ENCODE measurements around the gene DESI1. TPM values are rescaled to one million over a fixed set of nuclear protein-coding genes. Genes with fewer than 3 reads are reported as not detected.

DESI1 gene
- total RNA-seq, 1 experiment from 2014 or later: 30.2 TPM

DNA sequence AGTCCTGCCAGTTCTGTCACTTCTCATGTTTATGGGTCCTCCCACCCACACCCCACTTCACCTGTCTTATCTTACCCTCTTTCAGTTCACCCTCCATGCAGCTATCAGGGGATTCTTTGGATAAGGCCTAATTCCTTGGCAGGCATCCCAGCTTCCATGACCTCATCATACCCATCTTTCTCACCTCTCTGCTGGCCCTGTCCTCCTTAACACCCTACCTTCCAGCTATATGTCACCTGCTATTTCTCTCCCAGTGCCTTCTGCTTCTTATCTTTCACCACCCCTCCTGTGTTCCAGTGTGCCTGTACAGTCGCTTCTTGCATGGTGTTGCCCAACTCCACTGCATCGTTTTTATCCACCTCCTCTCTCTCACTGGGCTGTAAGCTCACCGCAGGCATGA is 39.6 kb upstream of the DESI1 start:
- Histone ChIP-seq H3K4me1 (ENCODE audit: insufficient read depth, low read length) (no peaks in the 10 kb centered on the region), H3K27me3 (ENCODE audit: insufficient read depth, low read length) (no peaks in the 10 kb centered on the region), H2BK12ac (ENCODE audit: insufficient read length, low read depth, low read length) (no peak overlapping the region), H4K5ac (ENCODE audit: insufficient read length, low read depth, low read length) (no peak overlapping the region), H2BK15ac (ENCODE audit: low read depth, low read length) (no peak overlapping the region), H2BK20ac (ENCODE audit: low read depth, low read length, poor library complexity, severe bottlenecking) (no peak overlapping the region), H3K9me3 (ENCODE audit: control insufficient read depth, low read depth, low read length) (no peaks in the 10 kb centered on the region), H3K4ac (ENCODE audit: low read depth, low read length) (no peak overlapping the region), H3K23me2 (ENCODE audit: insufficient read length, low read depth, low read length, poor library complexity, severe bottlenecking) (no peaks in the 10 kb centered on the region), H3K27ac (ENCODE audit: insufficient read length, low read depth, low read length) (no peak overlapping the region), H3K18ac (ENCODE audit: insufficient read length, low read depth, low read length) (no peak overlapping the region), H2AK5ac (ENCODE audit: insufficient read length, low read length) (no peak overlapping the region), H2AFZ (ENCODE audit: low read length) (no peak overlapping the region), H3K79me1 (ENCODE audit: insufficient read depth, low read depth, low read length, poor library complexity, severe bottlenecking) (no peaks in the 10 kb centered on the region), H2BK120ac (ENCODE audit: low read depth, low read length, poor library complexity, severe bottlenecking) (no peak overlapping the region), H3K79me2 (ENCODE audit: insufficient read depth, low read length) (no peaks in the 10 kb centered on the region), H4K20me1 (ENCODE audit: control insufficient read depth, insufficient read depth, insufficient read length) (peaks cover 3% of the 10 kb centered on the region), H3K23ac (ENCODE audit: insufficient read length, low read depth, low read length) (no peak overlapping the region), H3K4me2 (ENCODE audit: insufficient read depth, insufficient read length, low read length) (no peak overlapping the region), H3K56ac (ENCODE audit: insufficient read length, low read depth, low read length) (no peak overlapping the region), H4K8ac (replicated peaks; ENCODE audit: insufficient read length, low read depth, low read length) (no peak overlapping the region), H3K9ac (ENCODE audit: extremely low read depth, insufficient read length, low read length) (no peak overlapping the region), H3T11ph (ENCODE audit: low read length) (no peak overlapping the region), H3K14ac (ENCODE audit: insufficient read depth, low read length) (no peak overlapping the region), H4K91ac (ENCODE audit: insufficient read length, low read depth, low read length) (no peak overlapping the region), H2BK5ac (ENCODE audit: insufficient read length, low read length) (no peak overlapping the region)
- H3K4me1 Mint-ChIP-seq: no peaks in the 10 kb centered on the region
- peak overlapping the region in 2 of 3 experiments; percentile 3 to 69; a peak in 2 of 7 replicates for H3K27ac Mint-ChIP-seq
- no peak for DNase-seq
- H3K27me3 Mint-ChIP-seq (ENCODE audit: low read depth): no peaks in the 10 kb centered on the region
- no peaks in the 10 kb centered on the region for H3K9me3 Mint-ChIP-seq
- H3K4me3 Mint-ChIP-seq: no peak overlapping the region
- TF ChIP-seq, protein P1, sequence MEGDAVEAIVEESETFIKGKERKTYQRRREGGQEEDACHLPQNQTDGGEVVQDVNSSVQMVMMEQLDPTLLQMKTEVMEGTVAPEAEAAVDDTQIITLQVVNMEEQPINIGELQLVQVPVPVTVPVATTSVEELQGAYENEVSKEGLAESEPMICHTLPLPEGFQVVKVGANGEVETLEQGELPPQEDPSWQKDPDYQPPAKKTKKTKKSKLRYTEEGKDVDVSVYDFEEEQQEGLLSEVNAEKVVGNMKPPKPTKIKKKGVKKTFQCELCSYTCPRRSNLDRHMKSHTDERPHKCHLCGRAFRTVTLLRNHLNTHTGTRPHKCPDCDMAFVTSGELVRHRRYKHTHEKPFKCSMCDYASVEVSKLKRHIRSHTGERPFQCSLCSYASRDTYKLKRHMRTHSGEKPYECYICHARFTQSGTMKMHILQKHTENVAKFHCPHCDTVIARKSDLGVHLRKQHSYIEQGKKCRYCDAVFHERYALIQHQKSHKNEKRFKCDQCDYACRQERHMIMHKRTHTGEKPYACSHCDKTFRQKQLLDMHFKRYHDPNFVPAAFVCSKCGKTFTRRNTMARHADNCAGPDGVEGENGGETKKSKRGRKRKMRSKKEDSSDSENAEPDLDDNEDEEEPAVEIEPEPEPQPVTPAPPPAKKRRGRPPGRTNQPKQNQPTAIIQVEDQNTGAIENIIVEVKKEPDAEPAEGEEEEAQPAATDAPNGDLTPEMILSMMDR (conservative IDR thresholded peaks at IDR 0.05): no peak
- no CpG with 5 or more reads among the region's 3 CpGs for WGBS (ENCODE audit: extremely low coverage, insufficient read length, low lambda C conversion rate)
- peaks cover 43 to 92% (median 79%) of the 10 kb centered on the region in 3 experiments for H3K36me3 Mint-ChIP-seq (ENCODE audit: insufficient read depth in 1 of 3, low read depth in 3 of 3)

Measured in H9 (cell line).